C4-2B (cell line): ENCODE data around the gene CLNS1A.

Experiments
- CTCF ChIP-seq: fragments of 450-650 bp; conservative IDR thresholded peaks from 2 replicates; pipeline ENCODE4 v1.5.1; 2017; ENCODE audit warnings: mild to moderate bottlenecking
- ZFX ChIP-seq: fragments of 450-650 bp; IDR thresholded peaks from 2 replicates; pipeline ENCODE4 v1.6.1; 2017

- no peak for TF ChIP-seq CTCF
- no peak for TF ChIP-seq ZFX
Observed at GRCh38 chr11:77677138-77677537, 39.5 kb upstream of the CLNS1A start.
